ENCODE data around the gene TLR9.
"Not testable (repeated sequence)": the region's sequence is repeated elsewhere in the genome, so short reads cannot be mapped to it uniquely, and the experiment has no call there.

Gene TLR9

GRCh38 chr3:52194485-52195290 is 30.8 kb downstream of the TLR9 start:
- DNase-seq = no peak

GRCh38 chr3:52193065-52193464 is 32.4 kb downstream of the TLR9 start:
- DNase-seq = no peak

- DNase-seq = no peak
These were observed 33.8 kb downstream of the TLR9 start for GRCh38 chr3:52191663-52192062.

- no peak for DNase-seq
These were observed 35.0 kb downstream of the TLR9 start for GRCh38 chr3:52190294-52191074.

- no peak for DNase-seq
These were observed 36.9 kb downstream of the TLR9 start for GRCh38 chr3:52188556-52188955.

- no peak for DNase-seq
These were observed 38.7 kb downstream of the TLR9 start for GRCh38 chr3:52186729-52187128.

- no peak for DNase-seq
These were observed 39.6 kb downstream of the TLR9 start for GRCh38 chr3:52185837-52186236.

GRCh38 chr3:52185311-52185710 is 40.1 kb downstream of the TLR9 start:
- no peak for DNase-seq

GRCh38 chr3:52184690-52185089 is 40.8 kb downstream of the TLR9 start:
- DNase-seq = no peak

GRCh38 chr3:52183786-52184445 is 41.5 kb downstream of the TLR9 start:
- DNase-seq = no peak

- no peak for DNase-seq
These were observed 42.8 kb downstream of the TLR9 start for GRCh38 chr3:52182691-52183090.

- no peak for DNase-seq
These were observed 43.2 kb downstream of the TLR9 start for GRCh38 chr3:52182196-52182595.

GRCh38 chr3:52181543-52181942 is 43.9 kb downstream of the TLR9 start:
- no peak for DNase-seq

- DNase-seq = no peak
These were observed 46.9 kb downstream of the TLR9 start for GRCh38 chr3:52178537-52178936.

- DNase-seq = not testable (repeated sequence)
These were observed 47.3 kb downstream of the TLR9 start for GRCh38 chr3:52178126-52178525.

GRCh38 chr3:52177701-52178042 is 47.8 kb downstream of the TLR9 start:
- no peak for DNase-seq

- no peak for DNase-seq
These were observed 48.3 kb downstream of the TLR9 start for GRCh38 chr3:52176951-52177700.

GRCh38 chr3:52176180-52176752 is 49.2 kb downstream of the TLR9 start:
- DNase-seq = no peak

GRCh38 chr3:52175416-52176179 is 49.8 kb downstream of the TLR9 start:
- DNase-seq = no peak

- no peak for DNase-seq
These were observed 50.5 kb downstream of the TLR9 start for GRCh38 chr3:52174896-52175295.

- no peak for DNase-seq
These were observed 52.3 kb downstream of the TLR9 start for GRCh38 chr3:52173101-52173500.

- DNase-seq = no peak
These were observed 53.1 kb downstream of the TLR9 start for GRCh38 chr3:52172262-52172757.
